PC-3 (cell line): Measurements from ENCODE around the gene CDK18. TPM values are rescaled to one million over a fixed set of nuclear protein-coding genes. Genes with fewer than 3 reads are reported as not detected.

ENCODE experiments used
- ATAC-seq: fragments of 200-7000 bp; cut with Tn5 transposase; 2 replicates; pipeline ENCODE4 v1.9.1; 2020; ENCODE audit warnings: mild to moderate bottlenecking, moderate library complexity
- BruUV-seq: library from RNA; stranded (reverse); fragments of 400-500 nt; replicated peaks from 2 replicates; lab custom pipeline; 2021; lab: Mats Ljungman, UMichigan
- CTCF ChIA-PET: fragments of 300-600 bp; sonication (Branson Sonifier 250); formaldehyde crosslinking; loops from one replicate; lab custom pipeline; 2022; ENCODE audit warnings: antibody characterized with exemption; lab: Charles Lee
- POLR2A ChIA-PET: fragments of 300-600 bp; sonication (Branson Sonifier 250); formaldehyde crosslinking; loops from one replicate; lab custom pipeline; 2022; ENCODE audit warnings: antibody characterized with exemption; ENCODE audit not compliant: unreplicated experiment; lab: Charles Lee
- DNase-seq: peaks from one replicate; pipeline ENCODE4 v3.0.0-alpha.2; 2015
- H2AFZ ChIP-seq: fragments of 300-600 bp; sonication (generic); 2 replicates; pipeline ENCODE4 v1.6.0; 2016; ENCODE audit warnings: antibody characterized with exemption, low read length
- H3F3A ChIP-seq: fragments of 300-600 bp; sonication (generic); one replicate; pipeline ENCODE4 v1.6.0; 2017; ENCODE audit warnings: antibody characterized with exemption, low read length, control low read depth, mild to moderate bottlenecking; ENCODE audit not compliant: unreplicated experiment
- H3K27ac ChIP-seq: fragments of 300-600 bp; sonication (generic); 2 replicates; pipeline ENCODE4 v1.5.1; 2016; ENCODE audit warnings: mild to moderate bottlenecking, low read length
- H3K27me3 ChIP-seq: fragments of 300-600 bp; sonication (generic); 2 replicates; pipeline ENCODE4 v1.6.1; 2016; ENCODE audit warnings: low read length, mixed read lengths
- H3K36me3 ChIP-seq: fragments of 300-600 bp; sonication (generic); 2 replicates; pipeline ENCODE4 v1.6.1; 2016; ENCODE audit warnings: low read depth, mixed run types, low read length, mixed read lengths
- H3K4me1 ChIP-seq: fragments of 300-600 bp; sonication (generic); 2 replicates; pipeline ENCODE4 v1.5.1; 2016; ENCODE audit warnings: low read length; ENCODE audit not compliant: insufficient read depth
- H3K4me2 ChIP-seq: fragments of 300-600 bp; sonication (generic); 2 replicates; pipeline ENCODE4 v1.6.0; 2016; ENCODE audit warnings: low read length
- H3K4me3 ChIP-seq: fragments of 300-600 bp; sonication (generic); 2 replicates; pipeline ENCODE4 v1.5.1; 2016; ENCODE audit warnings: mild to moderate bottlenecking, low read length, mixed read lengths
- H3K79me2 ChIP-seq: fragments of 300-600 bp; sonication (generic); 2 replicates; pipeline ENCODE4 v1.6.1; 2017; ENCODE audit warnings: low read length, mixed read lengths
- H3K9ac ChIP-seq: fragments of 300-600 bp; sonication (generic); 2 replicates; pipeline ENCODE4 v1.6.0; 2016; ENCODE audit warnings: mild to moderate bottlenecking, low read length
- H3K9me2 ChIP-seq: fragments of 300-600 bp; sonication (generic); replicated peaks from 2 replicates; pipeline ENCODE4 v1.6.1; 2016; ENCODE audit warnings: mixed run types, low read length, mixed read lengths
- H3K9me3 ChIP-seq: fragments of 300-600 bp; sonication (generic); 2 replicates; pipeline ENCODE4 v1.6.1; 2016; ENCODE audit warnings: low read length, mixed read lengths
- H4K20me1 ChIP-seq: fragments of 300-600 bp; sonication (generic); 2 replicates; pipeline ENCODE4 v1.6.1; 2016; ENCODE audit warnings: low read length, mixed read lengths
- EZH2 ChIP-seq: fragments of 300-600 bp; sonication (generic); IDR thresholded peaks from one replicate; pipeline ENCODE4 v1.6.1; 2017; ENCODE audit warnings: antibody characterized with exemption, mild to moderate bottlenecking, low read length; ENCODE audit not compliant: unreplicated experiment
- EZH2phosphoT487 ChIP-seq: fragments of 300-600 bp; sonication (generic); IDR thresholded peaks from 2 replicates; pipeline ENCODE4 v1.6.1; 2018; ENCODE audit warnings: mild to moderate bottlenecking, antibody characterized with exemption, low read length, borderline replicate concordance
- intact Hi-C: fragments of 100-400 bp; cut with micrococcal nuclease; formaldehyde crosslinking; loops from 2 replicates; pipeline ENCODE4 v1.9.0; 2023
- total RNA-seq: library from RNA; depleted of rRNA; stranded (reverse); fragments of >200 nt; gene quantifications from 2 replicates; pipeline ENCODE4 v1.2.3, GENCODE V29; 2014
- TF ChIP-seq, protein P1 (sequence below): fragments of 300-600 bp; sonication (generic); conservative IDR thresholded peaks from 2 replicates; pipeline ENCODE4 v1.5.1; 2017; ENCODE audit warnings: antibody characterized with exemption, low read depth, mild to moderate bottlenecking, low read length

Gene CDK18
- total RNA-seq, 1 experiment from 2014 or later = 13.2 TPM

DNA sequence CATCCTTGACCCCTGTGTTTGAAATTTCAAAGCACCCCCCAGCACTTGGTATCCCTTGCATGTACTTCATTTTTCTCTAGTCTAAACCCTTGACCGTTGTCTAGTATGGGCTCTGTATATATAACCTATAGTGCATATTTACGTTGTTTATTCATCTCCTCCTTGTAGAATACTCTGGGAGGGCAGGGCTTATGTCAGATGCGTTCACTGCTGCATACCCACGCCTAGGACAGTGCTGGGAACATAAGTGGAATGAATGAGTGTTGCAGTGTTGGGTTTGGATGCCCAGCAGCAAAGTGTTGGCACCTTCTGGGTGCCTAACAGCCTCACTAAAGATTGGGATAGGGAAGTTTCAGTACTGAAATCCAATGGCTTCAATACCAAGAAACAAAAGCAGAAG, 31.0 kb upstream of the CDK18 start:
- TF ChIP-seq, protein P1, sequence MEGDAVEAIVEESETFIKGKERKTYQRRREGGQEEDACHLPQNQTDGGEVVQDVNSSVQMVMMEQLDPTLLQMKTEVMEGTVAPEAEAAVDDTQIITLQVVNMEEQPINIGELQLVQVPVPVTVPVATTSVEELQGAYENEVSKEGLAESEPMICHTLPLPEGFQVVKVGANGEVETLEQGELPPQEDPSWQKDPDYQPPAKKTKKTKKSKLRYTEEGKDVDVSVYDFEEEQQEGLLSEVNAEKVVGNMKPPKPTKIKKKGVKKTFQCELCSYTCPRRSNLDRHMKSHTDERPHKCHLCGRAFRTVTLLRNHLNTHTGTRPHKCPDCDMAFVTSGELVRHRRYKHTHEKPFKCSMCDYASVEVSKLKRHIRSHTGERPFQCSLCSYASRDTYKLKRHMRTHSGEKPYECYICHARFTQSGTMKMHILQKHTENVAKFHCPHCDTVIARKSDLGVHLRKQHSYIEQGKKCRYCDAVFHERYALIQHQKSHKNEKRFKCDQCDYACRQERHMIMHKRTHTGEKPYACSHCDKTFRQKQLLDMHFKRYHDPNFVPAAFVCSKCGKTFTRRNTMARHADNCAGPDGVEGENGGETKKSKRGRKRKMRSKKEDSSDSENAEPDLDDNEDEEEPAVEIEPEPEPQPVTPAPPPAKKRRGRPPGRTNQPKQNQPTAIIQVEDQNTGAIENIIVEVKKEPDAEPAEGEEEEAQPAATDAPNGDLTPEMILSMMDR = no peak
- TF ChIP-seq EZH2 (no peak), EZH2phosphoT487 (no peak)
- Histone ChIP-seq H2AFZ (no peak overlapping the region), H3K9me3 (no peaks in the 10 kb centered on the region), H3K27me3 (peaks cover 22% of the 10 kb centered on the region), H4K20me1 (no peaks in the 10 kb centered on the region), H3K4me2 (no peak overlapping the region), H3K9ac (no peak overlapping the region), H3F3A (no peaks in the 10 kb centered on the region), H3K27ac (no peak overlapping the region), H3K9me2 (no peaks in the 10 kb centered on the region), H3K79me2 (no peaks in the 10 kb centered on the region), H3K4me1 (peaks cover 15% of the 10 kb centered on the region), H3K36me3 (no peaks in the 10 kb centered on the region), H3K4me3 (no peak overlapping the region)
- ChIA-PET CTCF (no interaction called here), POLR2A (no interaction called here)
- ATAC-seq = no peak
- no peak for DNase-seq
- intact Hi-C loops = no loop called here
- BruUV-seq = no TSS peak

DNA sequence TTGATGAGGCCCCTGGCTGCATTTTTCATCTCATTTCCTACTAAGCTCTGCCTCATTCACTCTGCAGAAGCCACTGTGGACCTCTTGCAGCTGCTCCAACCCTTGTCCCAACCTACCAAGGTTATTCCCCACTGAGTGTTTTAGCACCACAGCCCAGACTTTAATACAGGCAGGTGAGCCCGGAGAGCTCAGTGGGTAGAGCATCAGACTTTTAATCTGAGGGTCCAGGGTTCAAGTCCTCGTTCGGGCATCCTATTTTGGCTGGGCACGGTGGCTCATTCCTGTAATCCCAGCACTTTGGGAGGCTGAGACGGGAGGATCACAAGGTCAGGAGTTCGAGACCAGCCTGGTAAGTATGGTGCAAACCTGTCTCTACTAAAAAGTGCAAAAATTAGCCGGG, 30.5 kb upstream of the CDK18 start:
- DNase-seq = no peak
- no peak for ATAC-seq
- intact Hi-C loops = no loop called here
- Histone ChIP-seq H3K9me2 (no peaks in the 10 kb centered on the region), H3K79me2 (no peaks in the 10 kb centered on the region), H3K27me3 (peaks cover 21% of the 10 kb centered on the region), H3K27ac (no peak overlapping the region), H3K9me3 (no peaks in the 10 kb centered on the region), H3K9ac (no peak overlapping the region), H3F3A (no peaks in the 10 kb centered on the region), H4K20me1 (no peaks in the 10 kb centered on the region), H2AFZ (no peak overlapping the region), H3K4me3 (no peak overlapping the region), H3K36me3 (no peaks in the 10 kb centered on the region), H3K4me1 (peaks cover 18% of the 10 kb centered on the region), H3K4me2 (no peak overlapping the region)
- ChIA-PET POLR2A (no interaction called here), CTCF (no interaction called here)
- no TSS peak for BruUV-seq
- TF ChIP-seq EZH2 = no peak
- no peak for TF ChIP-seq EZH2phosphoT487
- TF ChIP-seq, protein P1 = no peak

DNA sequence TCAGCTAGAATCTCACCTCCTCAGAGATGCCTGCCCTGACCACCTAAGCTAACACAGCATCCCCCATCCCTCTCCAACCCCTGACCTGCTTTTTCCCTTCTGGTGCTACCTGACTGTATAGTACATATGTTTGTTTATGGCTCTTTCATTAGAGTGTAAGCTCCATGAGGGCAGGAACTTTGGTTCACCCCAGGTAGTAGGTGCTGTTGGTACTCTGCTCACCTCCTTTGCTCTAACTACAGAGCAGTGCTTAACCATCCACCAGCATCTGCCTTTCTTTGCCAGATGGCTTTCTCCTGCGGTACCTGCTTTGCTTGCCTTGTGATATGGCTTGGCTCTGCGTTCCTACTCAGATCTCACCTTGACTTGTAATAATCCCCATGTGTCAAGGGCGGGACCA, 29.9 kb upstream of the CDK18 start:
- Histone ChIP-seq H2AFZ (no peak overlapping the region), H4K20me1 (no peaks in the 10 kb centered on the region), H3K4me3 (no peak overlapping the region), H3K9me2 (no peaks in the 10 kb centered on the region), H3K9me3 (no peaks in the 10 kb centered on the region), H3K4me2 (no peak overlapping the region), H3K27me3 (peaks cover 15% of the 10 kb centered on the region), H3K79me2 (no peaks in the 10 kb centered on the region), H3K27ac (no peak overlapping the region), H3K9ac (no peak overlapping the region), H3K4me1 (peaks cover 18% of the 10 kb centered on the region), H3F3A (no peaks in the 10 kb centered on the region), H3K36me3 (no peaks in the 10 kb centered on the region)
- ChIA-PET POLR2A (no interaction called here), CTCF (no interaction called here)
- no TSS peak for BruUV-seq
- ATAC-seq = no peak
- TF ChIP-seq, protein P1 = no peak
- TF ChIP-seq EZH2 = no peak
- no peak for TF ChIP-seq EZH2phosphoT487
- intact Hi-C loops = no loop called here
- DNase-seq = no peak
